ENCODE measurements around the gene SIGLEC8.
"Not testable (repeated sequence)": the region's sequence is repeated elsewhere in the genome, so short reads cannot be mapped to it uniquely, and the experiment has no call there.

Gene SIGLEC8

GRCh38 chr19:51472607-51473006, 14.4 kb upstream of the SIGLEC8 start:
- DNase-seq: no peak

- no peak for DNase-seq
Observed at GRCh38 chr19:51471527-51471926, 13.3 kb upstream of the SIGLEC8 start.

- DNase-seq: no peak
Observed at GRCh38 chr19:51470966-51471365, 12.7 kb upstream of the SIGLEC8 start.

- no peak for DNase-seq
Observed at GRCh38 chr19:51469629-51470028, 11.4 kb upstream of the SIGLEC8 start.

- DNase-seq: no peak
Observed at GRCh38 chr19:51469162-51469561, 10.9 kb upstream of the SIGLEC8 start.

GRCh38 chr19:51468545-51468920, 10.3 kb upstream of the SIGLEC8 start:
- DNase-seq: no peak

GRCh38 chr19:51467864-51468544, 9.8 kb upstream of the SIGLEC8 start:
- DNase-seq: no peak

- DNase-seq: no peak
Observed at GRCh38 chr19:51466723-51467122, 8.5 kb upstream of the SIGLEC8 start.

GRCh38 chr19:51463976-51464581, 5.8 kb upstream of the SIGLEC8 start:
- not testable (repeated sequence) for DNase-seq

GRCh38 chr19:51462681-51463080, 4.4 kb upstream of the SIGLEC8 start:
- no peak for DNase-seq

GRCh38 chr19:51462276-51462675, 4.0 kb upstream of the SIGLEC8 start:
- DNase-seq: no peak

GRCh38 chr19:51461723-51462161, 3.5 kb upstream of the SIGLEC8 start:
- no peak for DNase-seq

GRCh38 chr19:51460164-51460992, 2.1 kb upstream of the SIGLEC8 start:
- DNase-seq: no peak

- DNase-seq: no peak
Observed at GRCh38 chr19:51458899-51459505, 748 bp upstream of the SIGLEC8 start.

- DNase-seq: no peak
Observed at GRCh38 chr19:51457351-51458013, 772 bp downstream of the SIGLEC8 start.

GRCh38 chr19:51456541-51457290, 1.5 kb downstream of the SIGLEC8 start:
- DNase-seq: no peak

GRCh38 chr19:51450730-51451307, 7.4 kb downstream of the SIGLEC8 start:
- DNase-seq: no peak

GRCh38 chr19:51448411-51449016, 9.7 kb downstream of the SIGLEC8 start:
- DNase-seq: no peak

GRCh38 chr19:51448011-51448410, 10.2 kb downstream of the SIGLEC8 start:
- DNase-seq: no peak

- not testable (repeated sequence) for DNase-seq
Observed at GRCh38 chr19:51447510-51447909, 10.7 kb downstream of the SIGLEC8 start.

All from fibroblast of skin of back (primary cell).